NCI-H345 treated with DMSO at 0.1 percent for 48 hours (cell line): ENCODE measurements around the gene PAX8.

Source experiments
- DNase-seq: peaks from one replicate; lab custom pipeline; 2025; ENCODE audit not compliant: unreplicated experiment; lab: John Stamatoyannopoulos, UW

PAX8 gene

GRCh38 chr2:113186433-113186796, 92.3 kb downstream of the PAX8 start:
- no peak for DNase-seq

- DNase-seq = no peak
These were observed 92.9 kb downstream of the PAX8 start for GRCh38 chr2:113185664-113186432.

- DNase-seq = no peak
These were observed 94.0 kb downstream of the PAX8 start for GRCh38 chr2:113184531-113185230.

- DNase-seq = no peak
These were observed 95.0 kb downstream of the PAX8 start for GRCh38 chr2:113183703-113184102.

DNA sequence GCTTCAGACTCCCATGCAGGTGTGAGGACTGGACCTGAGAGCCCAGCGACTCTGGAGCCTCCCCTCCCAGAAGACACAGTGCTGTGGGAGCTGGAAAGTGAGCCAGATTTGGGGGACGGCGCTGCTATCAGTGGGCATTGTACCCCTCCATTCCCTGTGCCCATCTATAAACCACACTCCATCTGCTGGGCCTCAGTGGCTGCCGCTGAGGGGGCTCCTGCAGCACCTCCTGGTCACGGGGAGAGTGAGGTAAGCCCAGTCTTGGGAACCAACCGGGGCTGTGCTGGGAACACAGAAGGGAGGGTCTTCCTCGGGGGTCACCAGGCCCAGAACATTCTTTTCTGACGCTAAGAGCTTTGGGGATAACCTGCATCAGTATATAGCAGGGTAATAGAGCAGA, 95.5 kb downstream of the PAX8 start:
- DNase-seq = no peak

DNA sequence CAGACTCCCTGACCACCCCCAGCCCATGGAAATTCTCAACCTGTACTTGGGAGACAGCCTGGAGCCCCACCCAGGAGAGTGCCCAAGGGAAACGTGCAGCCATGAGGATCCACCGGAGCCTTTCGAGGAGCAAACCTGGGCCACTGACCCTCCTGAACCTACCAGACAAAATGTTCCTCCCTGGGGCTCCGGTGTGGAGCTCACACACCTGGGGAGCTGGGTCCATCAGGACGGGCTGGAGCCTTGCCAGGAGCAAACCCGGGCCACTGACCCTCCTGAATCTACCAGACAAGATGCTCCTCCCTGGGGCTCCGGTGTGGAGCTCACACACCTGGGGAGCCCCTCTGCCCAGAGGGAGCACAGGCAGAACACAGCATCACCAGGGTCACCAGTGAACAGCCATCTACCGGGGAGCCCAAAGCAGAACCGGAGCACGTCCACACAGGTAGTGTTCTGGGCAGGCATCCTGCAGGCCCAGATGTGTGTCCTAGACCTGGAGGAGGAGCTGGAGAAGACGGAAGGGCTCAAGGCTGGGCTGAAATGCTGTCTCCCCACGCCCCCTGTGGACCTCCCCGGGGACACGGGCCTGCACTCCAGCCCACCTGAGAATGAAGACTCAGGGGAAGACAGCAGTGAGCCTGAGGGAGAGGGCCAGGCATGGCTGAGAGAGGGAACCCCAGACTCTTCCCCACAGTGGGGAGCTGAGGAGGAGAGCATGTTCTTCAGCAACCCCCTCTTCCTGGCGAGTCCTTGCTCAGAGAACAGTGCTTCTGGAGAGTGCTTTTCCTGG, 96.1 kb downstream of the PAX8 start:
- no peak for DNase-seq

GRCh38 chr2:113181258-113182051, 97.3 kb downstream of the PAX8 start:
- DNase-seq = no peak

DNA sequence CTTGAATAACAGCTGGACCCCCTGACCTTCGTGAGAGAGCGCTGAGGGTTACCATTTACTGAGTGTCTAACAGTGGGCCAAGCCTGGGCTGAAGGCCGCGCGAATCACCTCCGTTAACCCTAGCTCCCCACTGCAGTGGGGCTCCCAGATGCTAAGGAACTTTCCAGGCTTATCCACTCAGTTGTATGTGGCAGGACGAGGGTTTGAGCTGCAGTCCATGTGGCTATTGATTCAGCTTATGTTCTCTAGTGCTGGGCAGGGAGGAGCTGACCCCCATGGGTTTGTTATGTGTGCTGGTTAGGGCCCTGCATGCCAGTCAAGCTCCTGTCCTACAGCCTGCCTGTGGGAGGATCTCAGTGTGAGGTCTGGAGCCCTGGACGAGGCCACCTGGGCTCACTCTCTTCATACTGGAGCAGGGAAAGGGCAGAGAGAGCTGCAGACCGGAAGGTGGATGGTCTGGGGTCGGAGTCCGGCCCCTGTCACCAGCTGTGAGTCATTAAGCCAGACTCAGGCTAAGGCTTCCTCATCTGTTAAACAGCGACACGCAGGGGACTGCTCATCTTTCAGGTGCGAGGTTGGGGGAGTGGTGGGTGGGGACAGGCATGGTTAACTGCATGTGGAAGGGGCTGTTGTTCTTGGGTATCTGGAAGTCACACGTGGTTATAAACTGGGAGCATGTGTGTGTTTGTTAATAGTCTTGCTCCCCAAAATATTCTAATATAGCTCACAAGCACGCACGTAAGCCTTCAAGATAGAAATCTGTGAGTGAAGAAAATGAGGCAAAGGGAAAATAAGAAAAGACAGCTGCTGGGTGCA, 98.4 kb downstream of the PAX8 start:
- no peak for DNase-seq

DNA sequence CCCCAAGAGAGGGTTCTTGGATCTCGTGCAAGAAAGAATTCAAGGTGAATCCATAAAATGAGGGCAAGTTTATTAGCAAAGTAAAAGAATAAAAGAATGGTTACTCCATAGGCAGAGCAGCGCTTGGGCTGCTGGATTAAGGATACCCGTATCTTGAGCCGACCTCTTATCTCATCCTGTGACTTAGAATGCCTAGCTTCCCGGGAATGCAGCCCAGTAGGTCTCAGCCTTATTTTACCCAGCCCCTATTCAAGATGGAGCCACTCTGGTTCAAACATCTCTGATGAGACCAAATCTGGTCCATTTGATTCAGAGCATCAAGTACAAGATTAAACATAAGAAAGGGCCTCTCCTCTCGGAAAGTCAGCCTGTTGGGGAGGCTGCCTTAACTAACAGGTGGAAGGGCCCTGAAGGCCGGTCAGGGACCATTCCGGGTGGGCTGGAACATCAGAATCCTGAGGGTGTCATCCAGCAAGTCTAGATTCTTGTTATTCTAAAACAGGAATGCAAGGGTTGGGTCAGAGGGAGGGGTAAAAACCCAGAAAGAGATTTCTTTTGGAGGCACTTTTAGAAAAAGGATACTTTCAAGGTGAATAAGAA, 99.2 kb downstream of the PAX8 start:
- DNase-seq = no peak

GRCh38 chr2:113178891-113179290, 99.8 kb downstream of the PAX8 start:
- no peak for DNase-seq

- no peak for DNase-seq
These were observed 100.5 kb downstream of the PAX8 start for GRCh38 chr2:113178069-113178746.

DNA sequence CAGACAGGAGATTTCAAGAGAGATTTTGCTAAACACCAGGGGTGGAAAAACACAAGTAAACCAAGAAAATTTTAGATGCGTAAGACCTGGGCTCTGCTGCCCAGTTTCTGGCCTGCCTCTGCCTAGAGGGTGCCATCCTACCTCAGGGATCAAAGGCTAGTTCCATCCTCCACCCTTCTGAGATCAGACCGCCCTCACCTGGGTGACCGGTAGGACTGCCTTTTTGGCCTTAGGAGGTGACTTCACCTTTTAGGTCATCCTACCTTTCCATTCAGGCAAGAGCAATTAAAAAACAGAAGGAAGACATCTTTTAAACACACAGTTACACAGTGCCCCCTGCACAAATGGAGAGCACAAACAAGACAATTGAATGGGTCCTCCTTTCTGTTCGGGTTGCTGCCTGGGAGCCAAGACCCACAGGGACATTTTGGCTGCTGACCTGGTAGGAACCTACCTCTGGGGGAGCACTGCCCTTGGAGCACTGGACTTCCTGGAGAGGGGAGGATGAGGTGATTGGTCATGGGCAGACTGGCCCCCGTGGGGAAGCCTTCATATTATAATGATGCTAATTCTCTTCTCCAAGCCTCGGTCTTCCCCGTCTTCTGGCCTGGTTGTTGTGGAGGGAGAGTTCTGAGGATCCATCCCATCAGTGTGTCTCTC, 101.9 kb downstream of the PAX8 start:
- DNase-seq = no peak

- DNase-seq = no peak
These were observed 102.7 kb downstream of the PAX8 start for GRCh38 chr2:113175736-113176695.

DNA sequence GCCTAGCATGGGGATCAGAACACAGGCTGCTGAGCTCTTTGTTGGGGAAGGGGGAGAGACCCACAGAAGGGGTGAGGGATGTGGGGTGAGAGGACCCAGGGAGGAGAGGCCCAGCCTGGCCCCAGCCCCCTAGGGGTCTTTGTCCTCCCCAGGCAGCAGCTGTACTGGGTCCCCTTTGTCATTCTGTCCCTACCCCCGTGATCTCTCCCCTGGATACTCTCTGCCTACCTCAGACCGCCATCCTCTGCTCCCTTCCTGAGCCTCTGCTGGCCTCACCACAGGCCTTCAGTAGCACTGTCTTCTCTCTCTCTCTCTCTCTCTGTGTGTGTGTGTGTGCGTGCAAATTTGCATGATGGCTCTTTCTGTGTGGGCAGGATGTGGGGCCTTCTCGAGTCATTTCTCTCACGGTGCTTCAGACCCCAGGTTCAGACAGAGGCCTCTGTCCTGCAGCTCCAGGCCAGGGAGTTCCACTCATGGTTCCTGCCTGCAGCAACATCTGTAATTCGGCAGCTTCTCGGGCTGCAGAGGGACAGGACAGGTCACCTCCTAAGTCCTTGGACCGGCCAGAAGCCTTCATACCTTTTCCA, 103.6 kb downstream of the PAX8 start:
- DNase-seq = no peak

DNA sequence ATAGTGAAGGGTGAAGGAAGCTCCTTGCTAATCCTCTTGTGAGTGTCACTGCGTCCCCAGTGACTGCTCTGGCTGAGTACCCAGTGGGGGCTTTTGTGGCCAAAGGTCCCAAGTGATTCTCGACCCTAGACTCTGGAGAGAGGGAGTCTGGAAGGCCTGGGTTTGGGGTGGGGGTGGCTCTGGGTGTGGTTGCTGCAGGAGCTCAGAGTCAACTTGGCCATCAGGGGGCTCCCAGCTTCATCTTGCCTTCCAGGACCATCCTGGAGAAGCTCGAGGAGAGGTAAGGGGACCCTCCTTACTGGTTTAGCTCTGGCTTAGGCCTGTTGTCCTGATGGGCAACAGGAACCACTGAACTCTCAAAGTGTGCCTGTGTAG, 104.4 kb downstream of the PAX8 start:
- no peak for DNase-seq

DNA sequence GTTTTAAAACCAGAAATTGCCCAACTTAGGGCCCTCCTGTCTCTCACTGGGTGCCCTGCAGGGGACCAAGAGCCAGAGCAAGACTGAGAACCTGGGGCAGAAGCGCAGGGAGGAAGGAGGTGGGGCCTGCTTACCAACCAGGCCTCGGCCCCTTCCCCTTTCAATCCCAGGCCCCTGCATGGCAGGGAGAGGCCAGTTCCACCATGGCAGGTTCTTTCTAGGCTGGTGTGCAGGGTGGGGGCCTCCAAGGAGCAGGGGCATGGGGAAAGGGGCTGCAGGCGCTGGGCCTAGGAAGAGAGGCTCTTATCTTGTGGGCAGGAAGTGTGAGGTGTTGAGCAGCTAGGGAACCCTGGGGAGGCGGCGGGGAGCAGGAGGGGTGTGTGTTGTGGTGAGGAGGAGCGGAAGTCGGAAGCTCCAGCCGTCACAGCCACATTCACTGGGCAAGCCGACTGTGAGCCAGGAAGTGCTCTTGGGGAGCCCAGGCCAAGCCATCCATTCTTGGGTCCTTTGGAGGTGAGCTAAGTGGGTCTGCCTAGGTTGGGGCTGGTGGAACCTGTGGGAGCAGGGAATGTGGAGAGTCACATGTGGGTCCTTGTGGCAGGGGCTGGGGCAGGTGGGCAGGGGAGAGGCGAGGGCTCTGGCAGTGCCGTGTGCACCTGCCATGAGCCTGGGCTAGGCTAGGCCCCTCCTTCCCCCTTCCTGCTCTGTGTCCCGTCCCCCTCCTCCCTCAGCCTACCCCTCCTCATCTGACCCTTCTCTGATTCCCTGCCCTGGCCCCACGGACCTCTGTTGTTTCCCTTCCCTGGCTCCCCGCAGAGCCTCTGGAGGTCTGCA, 105.0 kb downstream of the PAX8 start, which contains the start of gene PSD4:
Gene PSD4 (plus strand): TSS at position 430 of the 834 bp plus-strand sequence. CDS start 8,486 bp downstream, outside the sequence.
- DNase-seq = no peak
